ENCODE results near the gene SLC25A21.

GRCh38 chr14:36741858-36742257 is 430.5 kb downstream of the SLC25A21 start:
- no peak for TF ChIP-seq POLR2A (IDR thresholded peaks at IDR 0.05)
- no peak for TF ChIP-seq CTCF (IDR thresholded peaks at IDR 0.05)
